ENCODE results near the gene OPCML.
"Not testable (repeated sequence)": the region's sequence is repeated elsewhere in the genome, so short reads cannot be mapped to it uniquely, and the experiment has no call there.

GRCh38 chr11:132370114-132370513 is 1162.2 kb downstream of the OPCML start:
- not testable (repeated sequence) for TF ChIP-seq EZH2 (IDR thresholded peaks at IDR 0.05; ENCODE audit: borderline replicate concordance, low read length); CTCF (IDR thresholded peaks at IDR 0.05; ENCODE audit: low read length)

All from OCI-LY1 (cell line).